IPS DF 19.7 (cell line): ENCODE data around the gene SLC9A9.

ENCODE experiments used
- DNase-seq: peaks from one replicate; pipeline ENCODE4 v3.0.0-alpha.2; 2013; ENCODE audit warnings: low read depth, low spot score

The SLC9A9 gene

DNA sequence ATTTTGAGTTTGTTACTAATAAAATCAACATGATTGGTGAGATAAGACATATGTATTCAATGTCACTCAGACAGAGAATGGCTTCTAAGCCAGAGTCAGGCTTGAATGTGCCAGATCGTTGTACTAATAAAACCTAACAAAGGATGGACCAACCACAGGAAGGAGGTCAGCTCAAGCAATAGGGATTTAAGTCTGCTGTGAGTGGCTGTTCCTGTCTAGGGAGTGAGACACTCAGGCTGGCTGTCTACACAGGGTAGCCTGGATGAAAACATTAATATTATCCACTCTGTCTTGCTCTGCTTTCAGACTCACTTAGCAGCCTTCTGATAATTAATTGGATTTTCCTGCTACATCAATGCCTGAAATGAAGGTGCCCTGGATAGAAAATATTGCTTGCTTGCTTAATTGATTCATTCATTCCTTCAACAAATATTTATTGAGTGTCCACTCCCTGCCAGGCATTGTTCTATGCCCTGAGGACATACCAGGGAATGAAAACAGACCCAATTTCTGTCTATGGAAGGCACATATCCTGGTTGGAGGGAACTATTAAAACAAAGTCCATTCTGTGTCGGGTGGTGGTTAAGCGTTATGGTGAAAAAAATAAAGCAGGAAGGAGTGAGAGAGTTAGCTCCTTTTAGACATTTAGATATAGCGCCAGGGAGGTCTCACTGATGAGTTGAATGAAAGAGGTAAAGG lies 489.3 kb downstream of the SLC9A9 start:
- DNase-seq, result no peak

DNA sequence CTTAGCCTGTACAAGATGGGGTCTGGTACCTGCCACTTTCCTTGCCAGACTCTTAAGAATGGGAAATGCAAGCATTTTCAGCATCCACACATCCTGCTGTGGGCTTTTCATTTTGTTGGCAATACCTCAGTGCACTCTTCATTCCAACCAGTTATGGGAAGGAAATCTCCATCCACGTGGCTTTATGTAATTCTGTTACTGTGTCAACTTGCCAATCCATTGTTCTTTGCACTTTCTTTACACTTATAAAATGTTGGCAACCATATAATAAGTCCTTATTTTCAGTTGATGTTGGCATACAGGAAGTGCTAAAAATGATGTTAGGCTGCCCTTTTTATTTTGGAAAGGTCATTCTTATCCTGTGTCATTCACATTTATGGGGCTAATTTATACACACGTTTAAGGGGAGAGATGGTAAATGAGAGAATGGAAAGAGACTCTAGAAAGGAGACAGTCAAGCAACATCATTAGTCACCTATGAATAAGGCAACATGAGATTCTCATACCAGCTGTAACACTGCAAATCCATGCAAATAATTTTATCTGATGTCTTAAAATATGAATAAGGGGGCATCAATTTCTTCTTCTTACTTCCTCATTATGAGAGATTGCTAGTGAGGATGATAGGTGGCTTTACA lies 490.0 kb downstream of the SLC9A9 start:
- no peak for DNase-seq

DNA sequence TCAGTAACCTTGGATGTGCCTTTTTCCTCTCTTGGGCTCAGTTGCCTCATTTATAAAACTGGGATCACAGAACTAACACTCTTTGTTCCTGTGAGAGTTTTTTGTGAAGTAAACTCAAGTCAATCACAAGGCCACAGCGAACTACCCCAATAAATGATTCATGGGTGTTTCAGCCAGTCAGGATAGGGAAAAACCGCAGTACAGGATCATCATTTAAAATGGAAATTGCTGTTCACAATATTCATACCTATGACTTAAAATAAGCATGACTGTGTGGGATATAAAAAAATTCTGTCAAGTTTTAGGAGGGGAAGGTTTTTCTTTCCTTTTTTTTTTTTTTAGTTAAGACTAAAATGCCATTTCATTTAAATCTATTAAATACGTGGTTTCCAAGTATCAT lies 490.6 kb downstream of the SLC9A9 start:
- no peak for DNase-seq

DNA sequence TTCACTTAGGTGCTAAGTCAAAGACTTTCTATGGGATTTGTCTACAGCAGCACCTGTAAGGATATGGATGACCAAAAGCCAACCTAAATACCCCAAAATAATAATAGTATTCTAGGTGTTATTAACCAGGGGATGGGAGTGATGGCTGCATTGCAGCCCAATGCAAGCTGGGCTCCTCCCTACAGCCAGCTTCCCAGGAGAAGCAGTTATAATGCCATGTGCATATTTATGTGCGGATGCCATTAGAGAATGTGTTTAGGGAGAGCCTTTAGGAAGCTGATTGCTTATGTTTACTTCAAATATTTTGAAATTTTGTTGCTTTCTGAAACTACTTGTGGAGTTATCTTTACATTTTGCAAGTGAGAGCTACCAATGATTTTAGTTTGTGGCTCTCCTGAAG lies 491.4 kb downstream of the SLC9A9 start:
- no peak for DNase-seq

DNA sequence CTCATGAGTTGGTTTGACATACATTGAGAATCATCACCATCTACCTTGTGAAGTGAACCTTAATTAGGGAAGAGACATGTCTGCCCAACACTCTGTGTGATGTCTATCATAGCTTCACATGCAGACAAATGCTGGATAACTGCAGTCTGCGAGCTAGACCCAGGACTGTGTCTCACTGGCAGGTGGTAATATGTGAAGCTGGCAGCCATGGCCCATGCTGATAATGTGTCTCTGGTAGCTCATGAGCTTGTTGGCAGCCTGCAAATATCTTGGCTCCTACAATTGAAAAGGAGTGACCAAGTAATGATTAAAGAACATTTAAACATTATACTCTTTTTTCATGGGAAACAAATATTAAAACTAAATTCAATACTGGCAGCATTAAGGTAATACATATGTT lies 493.9 kb downstream of the SLC9A9 start:
- no peak for DNase-seq

DNA sequence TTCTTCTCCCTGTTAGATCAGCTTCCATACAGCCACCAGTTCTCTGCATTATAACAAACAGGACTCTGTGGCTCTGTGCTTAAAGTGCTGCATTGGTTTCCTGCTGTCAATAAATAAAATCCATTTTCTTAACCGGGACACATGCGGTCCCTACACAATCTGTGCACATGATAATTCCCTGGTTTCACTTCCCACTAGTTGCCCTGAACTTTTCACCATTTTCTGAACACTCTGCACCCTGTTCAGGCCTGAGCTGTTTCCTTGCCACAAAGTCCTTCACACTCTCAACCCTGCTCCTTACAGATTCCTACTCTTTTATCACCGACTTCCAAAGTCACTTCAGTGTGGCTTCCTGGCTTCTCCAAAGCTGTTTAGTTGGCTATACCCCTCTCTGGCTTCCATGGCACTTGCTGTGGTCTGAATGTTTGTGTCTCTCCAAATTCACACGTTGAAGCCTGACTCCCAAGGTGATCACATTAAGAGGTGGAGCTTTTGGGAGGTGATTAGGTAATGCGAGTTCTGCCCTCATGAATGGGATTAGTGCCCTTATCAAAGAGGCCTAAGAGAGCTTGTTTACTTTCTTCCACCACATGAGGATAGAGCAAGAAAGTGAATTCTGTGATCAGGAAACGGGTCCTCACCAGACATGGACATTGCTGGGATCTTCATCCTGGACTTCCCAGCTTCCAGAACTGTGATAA lies 495.3 kb downstream of the SLC9A9 start:
- DNase-seq, result no peak

DNA sequence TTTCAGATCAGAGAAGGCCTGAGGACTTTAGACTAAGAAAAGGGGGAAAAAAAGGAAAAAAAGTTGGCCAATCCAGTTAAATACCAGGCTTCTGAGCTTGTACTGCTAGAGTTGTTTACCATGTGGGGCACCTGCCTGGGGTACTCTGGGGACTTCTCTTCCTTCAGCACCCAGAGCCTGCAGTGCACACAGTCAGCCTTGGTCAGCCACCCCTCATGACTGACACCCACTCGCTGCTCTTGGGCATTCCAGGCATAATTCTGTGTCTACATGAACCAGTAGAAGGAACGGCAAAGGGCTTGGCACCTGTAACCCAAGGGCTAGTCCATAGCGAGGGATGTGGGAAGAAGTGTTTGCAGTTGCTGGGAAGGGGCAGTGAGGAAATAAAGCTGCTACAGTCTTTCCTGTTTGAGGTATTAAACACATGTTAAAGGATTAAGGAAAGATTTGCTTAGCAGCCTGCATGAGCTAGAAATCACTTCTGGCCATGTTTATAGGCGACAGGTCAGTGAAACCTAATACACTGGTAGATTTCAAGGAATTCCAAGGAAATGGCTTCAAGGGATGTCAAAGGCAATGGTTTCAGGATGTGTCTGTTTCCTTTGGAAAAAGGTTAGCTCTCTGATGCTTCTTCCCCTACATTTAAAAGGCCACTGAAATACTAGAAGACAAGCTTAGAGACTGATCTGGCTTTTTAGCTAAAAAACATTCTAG lies 496.2 kb downstream of the SLC9A9 start:
- DNase-seq, result no peak

DNA sequence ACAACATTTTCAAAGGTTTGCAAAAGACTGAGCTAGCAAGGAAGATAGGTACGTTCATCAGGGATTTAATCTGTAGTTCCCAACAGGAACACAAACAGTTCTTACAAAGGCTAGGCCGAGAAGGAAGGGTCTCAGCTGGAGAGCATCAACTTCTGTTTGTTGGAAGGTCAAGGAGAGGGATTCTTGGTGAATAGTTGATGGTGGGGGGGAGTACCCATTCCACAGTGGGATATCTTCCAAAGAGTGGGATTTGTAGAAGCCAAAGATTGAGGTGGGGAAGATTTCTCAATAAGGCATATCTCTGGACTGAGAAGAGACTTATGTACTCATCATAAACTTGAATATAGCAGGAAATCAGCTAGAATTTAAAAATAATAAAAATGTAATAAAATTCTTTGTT lies 496.9 kb downstream of the SLC9A9 start:
- DNase-seq, result no peak

DNA sequence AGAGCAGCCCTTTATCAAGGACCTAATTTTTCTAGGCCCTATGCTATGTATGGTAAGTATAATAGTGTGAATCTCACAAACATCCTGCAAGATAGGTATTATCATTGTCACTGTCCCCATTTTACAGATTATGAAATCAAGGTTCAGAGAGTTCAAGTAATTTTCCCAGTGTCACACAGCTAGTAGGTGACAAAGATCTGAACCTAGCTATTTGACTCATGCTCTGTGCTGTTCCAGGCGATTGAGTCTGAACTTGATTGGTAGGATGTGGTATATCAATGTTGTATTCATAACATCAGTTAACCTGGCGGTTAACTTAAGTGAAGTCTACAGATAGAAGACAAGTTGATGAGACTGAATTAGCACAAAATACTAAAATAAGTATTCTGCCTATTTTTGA lies 498.8 kb downstream of the SLC9A9 start:
- no peak for DNase-seq

DNA sequence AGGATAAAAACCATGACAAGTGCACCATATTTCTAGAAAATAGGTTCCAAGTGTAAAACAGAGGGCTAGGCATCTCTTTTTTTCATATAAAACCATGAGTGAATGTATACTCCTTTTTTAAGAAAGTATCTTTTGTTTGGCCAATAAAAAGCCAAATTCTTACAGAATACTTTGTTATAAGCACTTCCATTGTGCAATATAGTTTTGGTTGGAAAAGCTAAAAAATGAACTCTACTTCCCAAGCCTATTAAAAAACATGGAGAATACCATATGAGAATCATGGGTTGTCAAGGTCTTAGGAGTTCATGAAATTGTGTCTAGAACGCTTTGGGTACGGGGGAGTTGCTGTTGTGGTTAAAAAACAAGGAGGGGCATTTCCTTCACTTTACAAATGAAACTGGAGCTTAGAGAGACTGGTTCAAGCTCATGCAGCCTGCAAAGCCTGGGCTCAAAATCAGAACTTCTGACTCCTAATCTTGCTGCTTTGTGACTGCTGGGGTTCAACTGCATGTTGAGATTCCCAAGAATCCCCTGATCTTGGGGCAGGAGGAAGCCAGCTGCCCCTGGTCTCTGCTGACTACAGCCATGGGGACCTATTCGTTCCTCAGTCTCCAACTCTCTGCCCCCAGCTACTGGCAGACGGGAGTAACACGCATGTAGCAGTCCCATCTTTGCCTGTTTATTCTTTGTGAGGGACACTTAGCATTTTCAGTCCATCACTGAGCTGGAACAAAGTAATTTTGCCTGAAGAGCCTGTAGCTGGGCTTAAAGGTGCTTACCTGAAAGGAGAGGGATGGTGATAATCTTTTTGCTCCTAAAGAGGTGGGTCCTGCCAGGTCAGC lies 499.6 kb downstream of the SLC9A9 start:
- DNase-seq, result no peak

DNA sequence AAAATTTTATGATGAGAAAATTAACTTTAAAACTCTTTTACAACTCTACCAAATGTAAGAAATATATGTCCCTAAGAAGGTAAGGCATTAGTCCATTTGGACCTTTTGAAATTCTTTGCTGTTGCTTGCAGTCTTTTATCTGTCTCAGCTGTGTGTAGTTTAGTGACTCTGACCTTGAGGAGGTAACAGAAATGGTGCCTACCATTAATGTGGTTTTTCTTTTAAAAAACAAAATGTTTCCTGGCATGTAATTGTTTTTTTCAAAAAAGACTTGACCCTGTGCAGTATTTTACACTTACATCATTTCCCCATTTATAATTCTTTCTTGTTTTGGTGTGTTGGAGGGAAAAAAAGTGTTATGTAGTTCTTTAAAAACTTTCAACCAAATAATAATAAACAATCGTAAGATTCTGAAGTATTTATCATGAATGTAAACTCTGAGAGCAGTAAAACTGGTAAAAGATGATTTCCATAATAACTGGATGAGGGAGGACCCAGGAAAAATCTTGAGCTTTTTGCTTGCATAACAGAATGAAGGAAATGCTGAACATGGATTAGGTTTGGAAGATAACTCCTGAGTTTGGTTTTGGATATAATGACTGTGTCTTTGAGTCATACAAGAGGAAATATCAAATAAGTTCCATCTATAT lies 503.6 kb downstream of the SLC9A9 start:
- no peak for DNase-seq

DNA sequence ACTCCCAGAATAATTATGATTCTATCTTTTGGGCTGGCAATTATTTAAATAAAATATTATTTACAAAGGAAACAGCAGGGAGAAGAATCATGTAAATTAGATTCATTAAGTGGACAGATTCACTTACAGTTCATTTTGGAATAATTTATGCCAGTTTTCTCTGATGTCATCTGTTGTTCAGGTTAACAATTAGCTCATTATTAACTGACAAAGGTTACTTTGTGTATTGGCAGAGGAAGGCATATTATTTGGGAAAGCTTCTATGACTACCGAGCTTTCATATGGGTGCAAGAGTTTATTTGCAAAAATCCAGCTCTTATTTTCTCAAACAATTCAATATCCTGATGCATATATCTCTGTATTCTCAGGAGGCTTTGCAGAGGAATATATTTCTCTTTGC lies 504.3 kb downstream of the SLC9A9 start:
- no peak for DNase-seq

DNA sequence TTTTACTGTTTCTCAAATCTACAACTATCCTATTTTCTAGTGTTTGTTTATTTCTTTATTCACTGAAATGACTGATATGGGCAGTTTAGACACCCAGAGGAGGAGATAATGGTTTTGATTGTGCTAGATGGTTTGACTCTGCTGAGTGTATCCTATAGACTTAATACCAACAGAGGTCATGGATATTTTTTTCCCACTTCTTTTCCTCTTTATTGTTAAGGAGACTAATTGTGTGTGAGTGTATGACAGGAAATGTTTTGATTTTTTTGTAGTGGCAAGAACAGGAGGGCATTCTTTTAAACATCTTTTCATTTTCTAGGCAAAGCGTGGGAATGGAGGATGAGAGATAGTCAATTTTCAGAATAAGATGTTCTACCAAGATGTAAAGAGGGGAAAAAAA lies 505.2 kb downstream of the SLC9A9 start:
- no peak for DNase-seq

DNA sequence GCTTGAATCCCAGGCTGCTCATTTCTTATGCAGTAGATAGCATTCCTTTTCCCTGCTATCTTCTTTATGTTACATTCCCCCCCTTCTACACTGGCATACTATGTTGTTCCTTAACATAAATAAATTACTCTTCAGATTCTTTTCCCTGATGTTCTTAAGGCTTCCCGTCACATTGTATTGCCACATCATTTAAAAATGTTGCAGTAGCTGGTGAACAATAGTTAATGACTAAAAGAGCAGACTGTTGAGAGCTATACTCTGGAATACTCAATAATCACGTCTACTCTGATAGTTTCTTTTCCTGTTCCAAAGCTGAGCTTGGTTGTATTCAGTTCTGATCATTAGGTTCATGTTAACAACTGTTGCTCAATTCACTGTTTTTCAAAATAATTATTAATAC lies 508.8 kb downstream of the SLC9A9 start:
- DNase-seq, result no peak

DNA sequence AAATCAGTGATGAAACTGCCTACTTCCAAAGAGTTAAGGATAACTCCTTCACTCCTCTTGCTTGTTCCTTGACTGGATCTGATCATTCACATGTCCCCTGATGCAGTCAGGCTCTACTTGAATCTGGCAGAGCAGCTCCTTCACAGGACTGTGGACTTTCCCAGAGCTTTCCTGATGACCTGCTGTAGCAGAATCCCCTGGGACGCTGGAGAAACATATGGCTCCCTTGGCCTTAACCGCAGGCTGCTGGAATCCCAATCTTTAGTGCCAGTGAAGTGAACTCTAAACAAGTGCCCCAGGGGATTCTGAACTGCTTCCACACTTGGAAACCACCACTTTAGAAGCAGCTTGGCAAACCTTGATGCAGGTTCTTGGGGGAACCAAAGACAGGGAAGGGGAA lies 510.9 kb downstream of the SLC9A9 start:
- DNase-seq, result no peak

DNA sequence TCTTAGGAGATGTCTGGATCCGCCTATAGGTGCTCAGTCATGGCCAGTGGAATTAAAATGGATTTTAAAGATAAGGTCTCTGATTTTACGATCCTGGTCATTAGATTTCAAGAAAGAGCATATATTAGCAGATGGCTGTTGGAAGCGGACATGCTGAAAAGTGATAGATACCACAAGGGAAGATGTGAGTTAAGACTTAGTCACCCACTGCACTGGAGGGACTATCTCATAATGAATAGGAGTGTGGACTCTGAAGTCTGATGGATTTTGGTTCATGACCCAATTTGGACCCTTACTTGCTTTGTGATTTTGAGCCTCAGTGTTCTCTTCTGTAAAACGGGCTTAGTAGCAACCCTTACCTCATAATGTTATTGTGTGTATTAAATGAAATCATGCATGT lies 514.0 kb downstream of the SLC9A9 start:
- DNase-seq, result no peak

DNA sequence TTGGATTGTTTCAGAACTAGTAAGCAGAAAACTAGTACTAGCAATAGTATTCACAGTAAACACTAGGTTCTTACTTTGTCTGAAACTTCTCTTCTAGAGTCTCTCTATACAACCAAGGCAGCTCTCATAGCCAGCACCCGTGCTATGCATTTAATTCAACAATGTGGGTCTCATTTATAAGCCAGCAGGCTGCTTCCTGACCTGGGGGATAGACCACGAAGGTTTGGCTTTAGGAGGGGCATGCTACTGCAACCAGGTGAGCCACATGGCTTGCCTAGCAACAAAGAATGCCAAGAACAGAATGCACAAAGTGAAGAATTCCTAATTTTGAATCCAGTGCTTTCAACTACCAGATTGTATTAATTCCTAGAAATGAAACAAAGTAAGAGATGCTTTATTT lies 514.9 kb downstream of the SLC9A9 start:
- no peak for DNase-seq

DNA sequence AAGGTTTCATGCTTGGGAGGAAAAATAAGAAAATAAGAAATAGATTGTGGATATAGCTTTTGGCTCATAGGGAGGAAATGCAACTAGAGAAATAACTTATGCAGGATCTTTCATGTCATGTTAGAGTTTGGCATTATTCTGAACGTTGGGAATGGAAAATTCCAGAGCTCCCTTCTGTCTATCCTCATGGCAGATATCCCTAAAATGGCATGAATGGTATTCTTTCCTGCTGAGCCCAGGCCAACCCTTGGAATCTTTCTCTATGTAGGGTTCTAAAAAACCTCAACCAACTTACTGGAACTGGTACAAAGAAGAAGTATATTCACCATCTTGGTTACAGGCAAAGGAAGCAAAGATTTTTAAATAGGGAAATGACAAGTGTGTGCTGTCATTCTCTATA lies 516.2 kb downstream of the SLC9A9 start:
- no peak for DNase-seq

DNA sequence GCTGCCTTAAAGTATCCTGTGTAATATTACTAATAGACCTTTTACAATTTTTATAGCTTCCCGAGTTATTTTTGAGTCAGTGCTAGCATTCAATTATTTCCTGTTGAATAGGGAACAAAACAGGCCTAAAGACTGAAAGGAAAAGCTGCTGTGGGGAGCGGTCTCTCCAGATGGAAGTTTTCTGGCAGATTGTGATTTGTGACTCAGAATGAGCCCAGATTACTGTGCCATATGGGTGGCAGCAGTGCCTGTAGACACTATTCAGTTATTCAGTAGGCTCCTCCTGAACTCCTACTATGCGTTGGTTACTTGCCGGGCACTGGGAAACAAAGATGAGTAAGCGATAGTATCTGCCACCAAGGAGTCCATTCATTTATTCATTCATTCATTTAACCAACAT lies 516.9 kb downstream of the SLC9A9 start:
- no peak for DNase-seq

DNA sequence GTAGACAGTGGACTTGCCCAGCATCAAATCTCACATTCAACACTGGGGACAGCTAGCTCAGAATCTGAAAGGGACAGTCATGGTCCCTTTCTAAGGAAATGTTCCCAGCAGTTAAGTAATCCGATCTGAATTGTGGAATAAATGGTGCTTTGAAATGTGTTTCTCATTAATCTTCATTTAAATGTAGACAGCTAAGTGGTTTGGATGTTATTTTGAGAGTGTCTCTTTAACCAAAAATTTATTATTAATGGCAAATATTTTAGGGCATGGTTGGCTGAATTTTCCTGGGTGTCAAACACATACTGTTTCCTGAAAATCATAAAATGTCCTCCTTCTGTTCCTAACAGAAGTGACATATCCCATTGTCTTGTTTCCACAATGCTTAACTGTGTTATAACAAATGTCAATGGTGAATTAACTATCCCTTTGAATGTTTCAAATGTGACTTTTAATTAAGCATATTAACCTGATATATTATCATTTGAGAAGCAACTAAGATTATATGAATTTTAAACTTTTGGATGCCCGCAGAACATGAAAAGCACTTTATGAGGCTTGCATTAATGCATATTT lies 517.9 kb downstream of the SLC9A9 start:
- no peak for DNase-seq
